GM10266 (cell line): ENCODE results near the gene COL11A2.

Experiments used
- DNase-seq: peaks from one replicate; pipeline ENCODE4 v3.0.0; 2012; ENCODE audit errors: extremely low spot score
- CTCF ChIP-seq: IDR thresholded peaks from 2 replicates; pipeline ENCODE4 v1.5.1; 2012; ENCODE audit warnings: mild to moderate bottlenecking, low read depth; ENCODE audit not compliant: control insufficient read depth, insufficient read depth; ENCODE audit errors: missing control alignments

The COL11A2 gene

GRCh38 chr6:33174784-33175183 lies 17.5 kb downstream of the COL11A2 start:
- no peak for TF ChIP-seq CTCF
- no peak for DNase-seq

GRCh38 chr6:33173535-33174180 lies 18.6 kb downstream of the COL11A2 start:
- no peak for DNase-seq
- no peak for TF ChIP-seq CTCF

- TF ChIP-seq CTCF, result peak; percentile 73
- DNase-seq, result peak; percentile 66
Observed at GRCh38 chr6:33172688-33173534, 19.4 kb downstream of the COL11A2 start.

- no peak for TF ChIP-seq CTCF
- DNase-seq, result no peak
Observed at GRCh38 chr6:33171880-33172687, 20.2 kb downstream of the COL11A2 start.

- no peak for DNase-seq
- TF ChIP-seq CTCF, result no peak
Observed at GRCh38 chr6:33171016-33171879, 21.0 kb downstream of the COL11A2 start.

GRCh38 chr6:33170176-33171015 lies 21.9 kb downstream of the COL11A2 start:
- TF ChIP-seq CTCF, result no peak
- DNase-seq, result no peak
